Tongue (tissue), 2 donors: ENCODE measurements around the gene CCDC177. TPM values are rescaled to one million over a fixed set of nuclear protein-coding genes. Genes with fewer than 3 reads are reported as not detected.

Experiments used
- DNase-seq: peaks from one replicate; pipeline ENCODE4 v3.0.0-alpha.2; 2015
- total RNA-seq: library from RNA; depleted of rRNA; stranded (reverse); fragments of >200 nt; gene quantifications from one replicate; pipeline ENCODE4 v1.2.3, GENCODE V29; 2014

CCDC177 gene
- total RNA-seq, 1 donor from 2014 or later: 0.21 TPM

- no peak for DNase-seq
Observed at GRCh38 chr14:69561893-69562292, 12.8 kb downstream of the CCDC177 start.

GRCh38 chr14:69560826-69561225, 13.8 kb downstream of the CCDC177 start:
- no peak for DNase-seq

- DNase-seq: peak; percentile 66
Observed at GRCh38 chr14:69559581-69560011, 15.1 kb downstream of the CCDC177 start.

GRCh38 chr14:69558774-69559173, 15.9 kb downstream of the CCDC177 start:
- DNase-seq: no peak

GRCh38 chr14:69554500-69554899, 20.2 kb downstream of the CCDC177 start:
- DNase-seq: peak; percentile 27

GRCh38 chr14:69553252-69553651, 21.4 kb downstream of the CCDC177 start:
- no peak for DNase-seq

- no peak for DNase-seq
Observed at GRCh38 chr14:69551511-69551910, 23.2 kb downstream of the CCDC177 start.

GRCh38 chr14:69548566-69548965, 26.1 kb downstream of the CCDC177 start:
- DNase-seq: no peak

- peak; percentile 60 for DNase-seq
Observed at GRCh38 chr14:69547701-69548348, 26.8 kb downstream of the CCDC177 start.

GRCh38 chr14:69543341-69544115, 31.1 kb downstream of the CCDC177 start:
- DNase-seq: peak; percentile 29

GRCh38 chr14:69542311-69542710, 32.4 kb downstream of the CCDC177 start:
- DNase-seq: no peak

- DNase-seq: no peak
Observed at GRCh38 chr14:69540654-69541335, 33.9 kb downstream of the CCDC177 start.

GRCh38 chr14:69539631-69540410, 34.9 kb downstream of the CCDC177 start:
- DNase-seq: no peak

GRCh38 chr14:69538766-69539165, 35.9 kb downstream of the CCDC177 start:
- DNase-seq: no peak

GRCh38 chr14:69537900-69538299, 36.8 kb downstream of the CCDC177 start:
- DNase-seq: no peak

GRCh38 chr14:69536971-69537370, 37.7 kb downstream of the CCDC177 start:
- DNase-seq: no peak

GRCh38 chr14:69535230-69535848, 39.3 kb downstream of the CCDC177 start:
- DNase-seq: peak; percentile 71

GRCh38 chr14:69532561-69533340, 41.9 kb downstream of the CCDC177 start:
- DNase-seq: peak; percentile 12

- DNase-seq: no peak
Observed at GRCh38 chr14:69531135-69531534, 43.5 kb downstream of the CCDC177 start.

- no peak for DNase-seq
Observed at GRCh38 chr14:69530095-69530494, 44.6 kb downstream of the CCDC177 start.

GRCh38 chr14:69529563-69529962, 45.1 kb downstream of the CCDC177 start:
- no peak for DNase-seq
